Cardiac septum (tissue), 1 donor: Measurements from ENCODE around the gene CHCHD3. TPM values are rescaled to one million over a fixed set of nuclear protein-coding genes. Genes with fewer than 3 reads are reported as not detected.

Experiments used
- DNase-seq: peaks from one replicate; pipeline ENCODE4 v3.0.0-alpha.2; 2020; ENCODE audit warnings: low spot score
- intact Hi-C: fragments of 100-400 bp; cut with DNase I; formaldehyde crosslinking; loops from one replicate; pipeline ENCODE4 v1.14.0; 2022
- total RNA-seq: library from RNA; stranded (reverse); fragmentation: NEBNext Ultra II Directional; extraction: Animal tissue kit (Norgen Biotek cat#: 25700); gene quantifications from one replicate; pipeline ENCODE4 v1.2.1, GENCODE V29; 2021
- donor health status: DM: no; HTN: no; CAD: no.

CHCHD3 gene
- total RNA-seq, 1 donor from 2014 or later, result 138 TPM

DNA sequence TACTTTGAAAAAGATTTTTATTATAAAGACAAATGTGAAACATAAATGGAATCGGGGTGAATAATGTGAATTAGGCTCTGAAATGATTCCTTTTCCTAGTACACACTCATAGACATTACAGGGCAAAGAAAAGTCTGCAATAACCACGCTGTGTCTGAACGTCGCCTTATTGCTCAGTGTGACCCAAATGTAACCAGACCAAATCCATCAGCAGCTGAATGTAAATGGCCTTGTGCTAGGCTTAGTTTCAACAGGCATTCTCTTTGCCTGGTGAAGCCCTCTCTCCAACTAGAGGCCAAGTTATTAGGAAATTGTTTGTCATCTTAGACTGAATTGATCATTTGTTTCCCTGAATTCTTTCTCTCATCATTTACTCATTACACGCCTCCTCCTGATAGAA, 225.5 kb downstream of the CHCHD3 start:
- intact Hi-C loops, result no loop called here
- DNase-seq, result no peak

GRCh38 chr7:132855901-132856300, 226.0 kb downstream of the CHCHD3 start:
- intact Hi-C loops, result no loop called here

GRCh38 chr7:132854238-132854637, 227.7 kb downstream of the CHCHD3 start:
- intact Hi-C loops, result no loop called here
- no peak for DNase-seq

More at GRCh38 chr7:132855901-132856300, 226.0 kb downstream of the CHCHD3 start:
- no peak for DNase-seq

GRCh38 chr7:132847376-132847775, 234.5 kb downstream of the CHCHD3 start:
- no peak for DNase-seq
- intact Hi-C loops, result no loop called here

DNA sequence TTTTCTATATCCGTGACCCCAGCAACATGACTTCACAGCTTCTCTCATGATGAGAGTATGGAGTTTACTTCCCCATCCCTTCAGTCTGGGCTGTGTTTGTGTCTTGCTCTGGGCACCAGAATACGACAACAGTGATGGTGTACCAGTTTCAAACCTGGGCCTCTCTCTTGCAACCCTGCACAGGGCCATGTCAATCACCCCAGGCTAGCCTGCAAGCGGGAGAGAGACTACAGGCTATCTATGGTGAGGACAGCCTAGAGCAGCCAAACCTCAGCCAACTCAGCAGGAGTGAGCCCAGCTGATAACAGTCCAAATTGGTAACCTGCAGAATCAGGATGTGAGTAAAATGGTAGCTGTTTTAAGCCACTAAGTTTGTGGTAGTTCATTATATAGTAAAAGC, 235.8 kb downstream of the CHCHD3 start:
- DNase-seq, result no peak
- intact Hi-C loops, result no loop called here

DNA sequence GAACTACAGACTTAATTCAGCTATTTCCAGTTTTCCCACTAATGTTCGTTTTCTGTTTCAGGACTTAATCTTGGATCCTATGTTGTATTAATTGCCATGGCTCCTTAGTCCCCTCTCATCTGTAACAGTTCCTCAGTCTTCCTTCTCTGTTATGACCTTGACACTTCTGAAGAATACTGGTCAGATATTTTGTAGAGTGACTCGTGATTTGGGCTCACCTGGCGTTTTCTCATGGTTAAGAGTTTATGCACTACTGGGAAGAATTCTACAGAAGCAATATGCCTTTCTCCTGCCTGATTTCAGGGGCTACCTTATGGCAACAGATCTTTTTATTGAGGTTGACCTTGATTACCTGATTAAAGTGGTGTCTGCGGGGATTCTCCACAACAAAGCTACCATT, 239.4 kb downstream of the CHCHD3 start:
- no peak for DNase-seq
- intact Hi-C loops, result no loop called here

DNA sequence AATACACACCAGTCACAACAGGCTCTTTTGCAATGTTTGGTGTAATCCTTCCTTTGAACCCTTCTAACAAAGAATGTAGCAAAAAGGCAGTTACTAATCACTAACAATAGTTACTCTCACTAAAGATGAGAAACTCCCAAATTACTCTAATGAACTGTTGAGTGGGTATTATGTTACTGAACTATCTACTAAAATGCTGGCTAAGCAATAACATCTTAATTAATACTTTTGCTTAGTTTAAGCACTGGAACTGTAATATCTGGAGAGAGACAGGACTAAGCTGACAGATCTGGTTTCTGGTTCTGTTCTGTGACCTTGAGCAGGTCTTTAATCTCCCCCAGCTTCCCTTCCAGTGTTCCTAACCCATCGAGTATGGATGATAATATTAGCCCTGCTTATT, 241.7 kb downstream of the CHCHD3 start:
- DNase-seq, result no peak
- intact Hi-C loops, result no loop called here

DNA sequence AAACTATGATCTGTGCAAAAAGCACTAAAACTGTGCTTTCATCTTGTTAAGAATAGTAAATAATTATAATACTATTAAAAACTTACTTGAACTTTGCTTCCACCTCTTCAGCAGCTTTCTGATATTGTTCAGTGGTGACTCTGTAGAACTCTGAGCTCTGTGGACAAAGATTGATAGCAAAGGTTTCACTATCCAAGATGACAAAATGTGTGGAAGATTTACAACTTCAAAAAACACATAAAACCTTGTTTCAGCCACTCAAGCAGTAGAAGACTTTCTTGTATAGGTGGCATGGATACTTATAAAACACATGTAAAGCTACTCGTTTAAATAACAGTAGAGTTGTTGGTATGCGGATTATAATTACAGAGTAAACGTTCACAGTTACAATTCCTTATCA, 243.6 kb downstream of the CHCHD3 start:
- no peak for DNase-seq
- intact Hi-C loops, result no loop called here

- DNase-seq, result no peak
- intact Hi-C loops, result no loop called here
Measured at GRCh38 chr7:132837529-132837928, 244.4 kb downstream of the CHCHD3 start.

DNA sequence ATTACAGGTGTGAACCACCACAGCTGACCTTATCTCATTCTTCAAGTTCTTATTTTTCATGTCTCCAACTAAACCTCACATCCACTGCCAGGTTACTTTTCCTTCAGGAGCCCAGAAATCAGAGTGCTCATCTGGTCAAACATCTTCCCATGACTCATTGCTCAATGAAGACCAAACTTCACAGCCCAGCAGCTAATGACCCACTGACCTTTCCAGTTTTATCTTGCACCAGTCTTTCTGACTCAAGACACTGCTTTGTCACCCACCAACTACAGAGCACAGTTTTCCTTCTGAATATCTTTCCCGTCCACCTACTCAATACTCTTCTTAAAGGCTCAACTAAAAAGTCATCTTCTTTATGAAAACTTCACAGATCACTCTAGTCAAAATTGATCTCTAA, 245.1 kb downstream of the CHCHD3 start:
- intact Hi-C loops, result no loop called here
- DNase-seq, result no peak

- intact Hi-C loops, result no loop called here
- no peak for DNase-seq
Measured at GRCh38 chr7:132830941-132831340, 250.9 kb downstream of the CHCHD3 start.

DNA sequence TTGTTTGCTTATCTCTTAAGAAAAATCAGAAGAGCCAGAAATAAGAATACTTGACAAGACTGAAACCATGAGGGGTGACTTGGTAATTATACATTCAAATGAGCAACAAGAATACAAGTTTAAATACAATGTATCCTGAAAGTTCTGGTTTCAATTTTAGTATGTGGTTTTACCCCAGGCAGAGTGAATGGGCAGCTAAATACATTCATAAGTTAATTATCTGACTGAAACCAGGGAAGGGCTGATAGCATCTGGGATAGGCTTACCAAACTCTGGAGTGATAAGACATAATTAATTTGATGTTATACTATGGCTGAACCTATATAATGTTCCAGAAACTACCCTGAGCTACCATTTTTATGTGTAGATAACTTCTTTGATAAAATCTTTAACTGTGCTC, 253.4 kb downstream of the CHCHD3 start:
- intact Hi-C loops, result no loop called here
- no peak for DNase-seq

DNA sequence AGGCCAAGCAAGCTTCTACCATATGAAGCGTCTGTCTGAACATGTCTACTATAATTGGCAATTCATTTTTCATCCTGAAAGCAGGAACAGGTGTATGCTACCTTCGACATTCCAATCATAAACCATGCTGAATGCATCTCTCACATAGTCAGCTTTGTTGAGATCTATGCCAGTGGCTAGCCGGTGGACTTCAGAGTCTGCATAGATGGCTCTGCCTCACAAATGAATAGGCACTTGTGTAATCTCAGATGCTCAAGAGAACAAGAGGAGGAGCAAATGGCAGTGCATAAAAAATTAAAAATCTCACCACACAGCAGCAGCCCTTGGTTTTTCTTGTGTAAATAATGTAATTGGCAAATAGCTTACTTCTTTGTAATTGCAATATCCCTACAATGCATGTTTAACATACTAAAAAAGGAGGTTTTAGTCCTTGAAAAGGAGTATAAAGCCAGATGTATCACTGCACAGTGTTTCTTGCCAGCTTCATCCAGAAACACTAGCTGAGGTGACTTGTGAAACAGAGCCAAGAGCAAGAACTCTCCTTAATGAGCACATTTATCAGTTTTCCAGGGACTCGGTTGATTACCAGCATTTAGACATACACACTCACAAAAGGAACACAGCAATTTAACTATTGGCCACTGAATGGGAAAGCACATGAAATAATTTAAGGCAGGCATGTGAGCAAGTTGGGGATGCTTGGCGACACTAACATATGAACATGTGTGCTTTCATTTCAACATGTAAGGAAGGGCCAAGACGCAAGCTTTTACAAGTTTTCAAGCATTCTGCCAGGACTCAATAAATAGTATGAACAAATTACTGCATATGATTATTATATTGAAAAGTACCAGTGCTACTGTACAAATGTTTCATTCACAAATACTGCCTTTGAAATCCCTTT, 255.7 kb downstream of the CHCHD3 start:
- intact Hi-C loops, result no loop called here
- DNase-seq, result no peak

DNA sequence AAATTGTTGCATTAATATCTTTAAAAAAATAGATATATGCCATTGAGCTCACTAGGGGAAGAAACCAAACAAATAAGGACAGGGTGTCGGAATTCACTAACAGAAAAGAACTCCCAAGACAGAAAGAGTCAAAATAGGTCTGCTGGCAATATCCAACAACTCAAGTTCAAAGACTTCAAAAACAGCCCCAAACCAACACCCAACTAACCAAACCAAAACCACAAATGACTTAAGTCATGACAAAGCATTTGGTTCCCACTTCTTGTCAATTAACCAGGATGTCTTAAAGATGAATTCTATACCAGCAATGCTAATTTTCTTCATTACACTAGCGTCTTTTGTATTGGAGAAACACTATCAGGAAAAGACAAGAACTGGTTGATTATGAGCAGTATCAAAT, 256.7 kb downstream of the CHCHD3 start:
- no peak for DNase-seq
- intact Hi-C loops, result no loop called here

GRCh38 chr7:132819648-132820047, 262.2 kb downstream of the CHCHD3 start:
- DNase-seq, result no peak
- intact Hi-C loops, result no loop called here

DNA sequence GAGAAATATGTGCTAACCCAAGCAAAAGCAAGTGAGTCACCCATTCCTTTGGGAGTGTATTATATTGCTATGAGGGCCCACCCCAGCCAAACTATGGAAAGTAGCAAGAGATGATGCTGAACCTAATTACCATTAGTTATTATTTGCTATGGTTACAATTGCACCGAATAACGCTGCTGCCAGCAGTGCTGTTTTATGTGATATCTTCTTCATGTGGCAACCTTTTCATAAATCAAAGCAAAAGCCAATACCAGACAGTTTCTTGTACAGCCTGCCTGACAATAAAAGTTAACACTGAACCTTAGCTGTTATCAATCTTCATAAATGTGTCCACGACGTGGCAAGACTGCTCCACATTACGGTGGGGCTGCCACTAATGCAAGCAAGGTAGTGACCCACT, 263.9 kb downstream of the CHCHD3 start:
- no peak for DNase-seq
- intact Hi-C loops, result no loop called here

GRCh38 chr7:132815696-132816311, 266.1 kb downstream of the CHCHD3 start:
- intact Hi-C loops, result no loop called here
- no peak for DNase-seq

GRCh38 chr7:132815130-132815529, 266.8 kb downstream of the CHCHD3 start:
- intact Hi-C loops, result no loop called here
- DNase-seq, result no peak

GRCh38 chr7:132810561-132810960, 271.3 kb downstream of the CHCHD3 start:
- no peak for DNase-seq
- intact Hi-C loops, result no loop called here

DNA sequence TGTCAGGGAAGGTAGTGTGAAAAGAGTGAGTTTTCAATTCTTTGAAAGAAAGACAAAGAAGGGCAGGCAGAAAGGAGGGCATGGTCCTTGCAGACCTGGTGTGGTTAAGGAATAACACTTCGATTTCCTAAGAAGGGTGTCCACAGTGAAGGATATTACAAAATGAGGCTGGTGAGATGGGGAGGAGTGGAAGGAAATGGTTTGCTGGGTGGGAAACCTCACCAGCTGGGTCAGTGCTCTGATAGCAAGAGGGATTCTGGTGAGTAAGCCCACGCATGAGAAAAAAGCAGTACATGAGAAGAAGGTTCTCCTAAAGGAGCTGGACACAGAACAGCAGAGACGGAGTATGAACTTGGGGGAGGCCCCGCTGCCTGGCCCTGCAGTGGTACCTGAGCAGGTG, 275.1 kb downstream of the CHCHD3 start:
- no peak for DNase-seq
- intact Hi-C loops, result no loop called here

GRCh38 chr7:132805766-132806165, 276.1 kb downstream of the CHCHD3 start:
- no peak for DNase-seq
- intact Hi-C loops, result no loop called here
